Measurements from ENCODE around the gene LBHD1.

The LBHD1 gene

GRCh38 chr11:62615521-62615920 is 56.5 kb downstream of the LBHD1 start:
- no peak for DNase-seq (ENCODE audit: low spot score)

- DNase-seq (ENCODE audit: low spot score), result no peak
Observed at GRCh38 chr11:62614275-62614674, 57.8 kb downstream of the LBHD1 start.

GRCh38 chr11:62613291-62613778 is 58.7 kb downstream of the LBHD1 start:
- no peak for DNase-seq (ENCODE audit: low spot score)
